Adrenal gland (tissue), 5 donors: Measurements from ENCODE around the gene FOXA1.

Experiments
- CTCF ChIP-seq, 6 experiments: fragments of 450-650 bp in 4 of 6; fragments of 200-600 bp in 2 of 6; sonication (generic) in 1 of 6; IDR thresholded peaks; 1 replicate in 5 of 6; 2 replicates in 1 of 6; pipeline versions ENCODE4 v1.5.1 to v1.8.0; 2016 to 2021; ENCODE audit warnings: antibody characterized with exemption in 6 of 6, mild to moderate bottlenecking in 2 of 6, moderate library complexity in 1 of 6
- POLR2A ChIP-seq, 2 donors: fragments of 450-650 bp; IDR thresholded peaks; one replicate each; pipeline ENCODE4 v1.6.1; 2017; ENCODE audit warnings: antibody characterized with exemption in 2 of 2, mild to moderate bottlenecking in 2 of 2, moderate library complexity in 1 of 2
- donor health status: DM: no; HTN: no; CAD: no.

GRCh38 chr14:37573356-37573755, 21.7 kb downstream of the FOXA1 start:
- no peak for TF ChIP-seq CTCF (IDR thresholded peaks at IDR 0.05)
- no peak for TF ChIP-seq POLR2A (IDR thresholded peaks at IDR 0.05)
